Astrocyte of the cerebellum (primary cell): Measurements from ENCODE around the gene AKT1.

ENCODE experiments used
- DNase-seq: peaks from one replicate; pipeline ENCODE4 v3.0.0-alpha.2; 2011; ENCODE audit warnings: low read depth
- H3K4me3 ChIP-seq: 2 replicates; pipeline ENCODE4 v1.5.1; 2011; ENCODE audit warnings: mild to moderate bottlenecking, low read depth, low read length, moderate library complexity
- in situ Hi-C: cut with HindIII; loops from 2 replicates; pipeline ENCODE4 v1.10.0; 2017; ENCODE audit warnings: low sequenced_read_pairs
- TF ChIP-seq, protein P1 (sequence below): IDR thresholded peaks from 2 replicates; pipeline ENCODE4 v1.5.1; 2012; ENCODE audit warnings: low read length, low read depth, moderate library complexity, mild to moderate bottlenecking; ENCODE audit errors: missing control alignments

AKT1 gene

DNA sequence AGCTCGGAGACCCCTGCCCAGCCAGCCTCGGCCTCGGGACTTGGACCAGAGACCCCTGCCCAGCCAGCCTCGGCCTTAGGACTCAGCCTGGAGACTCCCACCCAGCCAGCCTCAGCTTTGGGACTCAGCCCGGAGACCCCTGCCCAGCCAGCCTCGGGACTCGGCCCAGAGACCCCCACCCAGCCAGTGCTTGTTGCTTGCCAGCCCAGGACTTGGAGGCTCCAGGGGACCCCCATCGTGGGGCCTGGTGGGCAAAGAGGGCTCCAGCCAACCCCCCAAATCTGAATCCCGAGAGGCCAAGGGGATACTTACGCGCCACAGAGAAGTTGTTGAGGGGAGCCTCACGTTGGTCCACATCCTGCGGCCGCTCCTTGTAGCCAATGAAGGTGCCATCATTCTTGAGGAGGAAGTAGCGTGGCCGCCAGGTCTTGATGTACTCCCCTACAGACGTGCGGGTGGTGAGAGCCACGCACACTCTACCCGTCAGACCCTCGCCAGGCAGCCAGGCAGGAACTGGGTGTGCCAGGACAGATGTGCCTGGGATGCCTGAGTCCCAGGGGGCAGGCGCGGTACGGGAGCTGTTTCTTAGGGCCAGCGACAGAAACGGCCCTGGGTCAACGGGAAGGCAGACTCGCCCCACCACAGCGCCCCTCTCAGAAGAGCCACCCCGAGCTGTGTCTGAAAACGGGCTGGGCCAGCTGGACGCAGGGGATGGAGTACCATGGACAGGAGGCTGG lies 15.6 kb downstream of the AKT1 start:
- no peak overlapping the region for H3K4me3 ChIP-seq
- TF ChIP-seq, protein P1, sequence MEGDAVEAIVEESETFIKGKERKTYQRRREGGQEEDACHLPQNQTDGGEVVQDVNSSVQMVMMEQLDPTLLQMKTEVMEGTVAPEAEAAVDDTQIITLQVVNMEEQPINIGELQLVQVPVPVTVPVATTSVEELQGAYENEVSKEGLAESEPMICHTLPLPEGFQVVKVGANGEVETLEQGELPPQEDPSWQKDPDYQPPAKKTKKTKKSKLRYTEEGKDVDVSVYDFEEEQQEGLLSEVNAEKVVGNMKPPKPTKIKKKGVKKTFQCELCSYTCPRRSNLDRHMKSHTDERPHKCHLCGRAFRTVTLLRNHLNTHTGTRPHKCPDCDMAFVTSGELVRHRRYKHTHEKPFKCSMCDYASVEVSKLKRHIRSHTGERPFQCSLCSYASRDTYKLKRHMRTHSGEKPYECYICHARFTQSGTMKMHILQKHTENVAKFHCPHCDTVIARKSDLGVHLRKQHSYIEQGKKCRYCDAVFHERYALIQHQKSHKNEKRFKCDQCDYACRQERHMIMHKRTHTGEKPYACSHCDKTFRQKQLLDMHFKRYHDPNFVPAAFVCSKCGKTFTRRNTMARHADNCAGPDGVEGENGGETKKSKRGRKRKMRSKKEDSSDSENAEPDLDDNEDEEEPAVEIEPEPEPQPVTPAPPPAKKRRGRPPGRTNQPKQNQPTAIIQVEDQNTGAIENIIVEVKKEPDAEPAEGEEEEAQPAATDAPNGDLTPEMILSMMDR: no peak
- no peak for DNase-seq
- in situ Hi-C loops: loop anchor here (10.0 kb wide), 1 partner anchor 45 kb away; no protein-coding TSS in a partner anchor

DNA sequence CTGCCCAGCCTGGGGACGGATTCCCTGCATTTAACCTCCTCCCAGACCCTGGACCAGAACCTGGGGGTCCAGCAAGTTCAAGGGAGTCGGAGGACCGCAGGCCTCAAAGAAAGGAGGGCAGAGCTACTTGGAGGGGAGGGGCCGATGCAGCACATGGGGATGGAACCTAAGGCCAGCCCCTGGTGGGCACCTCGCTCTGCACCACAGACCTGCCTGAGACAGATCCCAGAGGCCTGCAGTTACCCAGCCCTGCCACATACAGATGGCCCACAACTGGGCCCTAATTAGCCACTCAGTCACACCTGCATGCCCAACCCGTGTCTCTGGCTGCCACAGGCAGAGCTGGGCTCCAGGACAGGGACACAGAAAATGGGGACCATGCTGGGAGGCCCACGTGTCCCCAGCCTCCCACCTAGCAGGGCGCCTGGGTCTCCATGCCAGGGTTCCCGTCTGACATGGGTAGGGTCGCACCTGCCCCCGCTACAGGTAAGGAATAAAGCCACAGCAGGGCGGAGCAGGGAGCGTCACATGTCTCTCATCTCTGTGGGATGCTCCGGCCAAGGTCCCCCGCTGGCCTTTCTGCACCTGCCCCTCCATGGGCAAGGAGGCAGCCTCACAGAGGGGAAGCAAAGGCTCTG lies 16.7 kb downstream of the AKT1 start:
- no peak for DNase-seq
- no peak overlapping the region for H3K4me3 ChIP-seq
- in situ Hi-C loops: loop anchor here (10.0 kb wide), 1 partner anchor 46 kb away; no protein-coding TSS in a partner anchor
- TF ChIP-seq, protein P1: no peak

DNA sequence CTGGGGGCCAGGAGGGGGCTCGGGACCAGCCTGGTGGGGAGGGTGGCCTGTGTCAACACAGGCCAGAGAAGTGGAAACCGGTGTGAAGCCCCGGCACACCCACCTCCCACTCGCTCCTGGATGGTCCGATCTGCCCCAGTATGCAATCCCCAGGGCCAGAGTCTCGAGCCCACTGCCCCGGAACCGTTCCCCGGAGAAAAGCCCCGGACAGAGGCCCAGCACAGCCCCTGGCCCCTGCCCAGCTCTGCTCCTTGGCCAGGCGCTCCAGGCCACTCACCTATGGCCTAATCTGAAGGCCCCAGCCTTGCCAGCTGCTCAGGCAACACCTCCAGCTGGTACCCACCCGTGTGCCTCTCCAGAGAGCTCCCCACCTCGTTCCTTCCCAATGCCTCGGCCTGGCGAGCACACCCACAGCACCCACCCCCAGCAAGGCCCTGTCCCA lies 17.7 kb downstream of the AKT1 start:
- DNase-seq: no peak
- in situ Hi-C loops: loop anchor here (10.0 kb wide), 1 partner anchor 47 kb away; no protein-coding TSS in a partner anchor
- TF ChIP-seq, protein P1: no peak
- no peak overlapping the region for H3K4me3 ChIP-seq

DNA sequence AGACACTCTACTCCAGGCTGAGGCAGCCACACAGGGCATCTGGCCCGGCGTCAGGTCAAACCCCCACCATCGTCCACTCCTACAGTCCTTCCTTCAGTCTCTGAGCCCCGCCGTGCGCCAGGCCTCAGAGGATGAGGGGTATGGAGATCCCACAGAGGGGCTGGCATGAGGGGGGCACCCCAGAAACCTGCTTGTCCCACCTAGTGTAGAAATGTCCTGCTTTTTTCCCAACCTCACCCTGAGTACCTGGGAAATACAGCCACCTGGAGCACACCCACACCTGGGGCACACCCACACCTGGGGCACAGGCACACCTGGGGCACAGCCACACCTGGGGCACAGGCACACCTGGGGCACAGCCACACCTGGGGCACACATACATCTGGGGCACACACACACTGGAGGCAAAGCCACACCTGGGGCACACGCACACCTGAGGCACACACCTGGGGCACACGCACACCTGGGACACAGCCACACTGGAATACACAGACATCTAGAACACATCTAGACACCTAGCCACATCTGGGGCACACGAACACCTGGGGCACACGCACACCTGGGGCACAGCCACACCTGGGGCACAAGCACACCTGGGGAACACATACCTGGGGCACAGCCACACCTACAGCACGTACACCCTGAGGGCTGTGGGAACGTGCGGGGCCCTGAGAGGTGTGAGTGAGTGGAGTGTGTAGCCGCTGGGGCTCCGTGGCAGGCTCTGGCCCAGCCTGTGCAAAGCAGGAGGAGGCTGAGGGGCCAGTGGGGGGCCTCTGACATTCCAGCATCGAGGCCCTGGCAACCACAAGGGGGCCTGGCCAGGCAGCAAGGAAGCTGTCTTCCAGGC lies 18.4 kb downstream of the AKT1 start:
- in situ Hi-C loops: loop anchor here (10.0 kb wide), 1 partner anchor 48 kb away; no protein-coding TSS in a partner anchor

DNA sequence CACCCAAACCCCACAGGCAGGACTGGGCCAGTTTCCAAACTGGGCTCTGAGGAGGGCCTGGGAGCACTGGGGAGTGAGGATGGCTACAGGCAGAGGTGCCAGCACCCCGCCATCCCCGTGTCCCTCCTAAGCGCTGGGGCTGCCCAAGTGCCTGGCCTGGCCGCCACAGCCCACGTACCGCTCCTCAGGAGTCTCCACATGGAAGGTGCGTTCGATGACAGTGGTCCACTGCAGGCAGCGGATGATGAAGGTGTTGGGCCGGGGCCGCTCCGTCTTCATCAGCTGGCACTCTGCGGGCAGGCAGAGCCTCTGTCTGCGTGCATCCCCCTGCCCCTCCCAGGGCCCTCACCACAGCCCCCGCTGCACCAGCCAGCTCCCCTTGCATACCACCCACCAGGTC lies 19.1 kb downstream of the AKT1 start:
- H3K4me3 ChIP-seq: no peak overlapping the region
- no peak for DNase-seq
- TF ChIP-seq, protein P1: no peak
- in situ Hi-C loops: loop anchor here (10.0 kb wide), 1 partner anchor 48 kb away; no protein-coding TSS in a partner anchor

More for the DNA sequence above, 18.4 kb downstream of the AKT1 start:
- no peak for DNase-seq
- no peak overlapping the region for H3K4me3 ChIP-seq
- TF ChIP-seq, protein P1: no peak

DNA sequence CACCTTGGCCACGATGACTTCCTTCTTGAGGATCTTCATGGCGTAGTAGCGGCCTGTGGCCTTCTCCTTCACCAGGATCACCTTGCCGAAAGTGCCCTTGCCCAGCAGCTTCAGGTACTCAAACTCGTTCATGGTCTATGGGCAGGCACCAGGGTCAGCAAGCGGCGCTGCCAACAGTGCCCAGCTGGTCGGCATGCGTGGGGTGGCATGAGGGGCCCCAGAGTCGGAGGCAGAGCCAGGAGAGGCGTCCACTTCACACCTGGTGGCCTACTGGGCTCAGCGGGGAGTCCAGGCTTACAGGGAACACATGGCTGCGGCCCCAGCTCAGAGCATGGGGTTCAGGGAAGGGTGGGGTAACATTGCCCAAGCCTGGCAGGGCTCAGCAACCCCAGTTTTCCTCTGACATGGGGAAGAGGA lies 20.5 kb downstream of the AKT1 start:
- in situ Hi-C loops: loop anchor here (10.0 kb wide), 1 partner anchor 50 kb away; no protein-coding TSS in a partner anchor
- TF ChIP-seq, protein P1: no peak

More for the DNA sequence above, 20.5 kb downstream of the AKT1 start:
- DNase-seq: no peak
- no peak overlapping the region for H3K4me3 ChIP-seq
